GM12891 (cell line): ENCODE measurements around the gene DPEP3.
"Not testable (repeated sequence)": the region's sequence is repeated elsewhere in the genome, so short reads cannot be mapped to it uniquely, and the experiment has no call there.

Source experiments
- DNase-seq: peaks from one replicate; pipeline ENCODE4 v3.0.0; 2011; ENCODE audit warnings: low spot score; ENCODE audit not compliant: insufficient read length
- FAIRE-seq: peaks from 2 replicates; lab custom pipeline; 2011; peaks lifted over from hg19 to GRCh38; lab: Jason Lieb, UNC
- PAX5 ChIP-seq: IDR thresholded peaks from 2 replicates; pipeline ENCODE4 v1.6.1; 2011; ENCODE audit warnings: low read length, moderate library complexity, mild to moderate bottlenecking; ENCODE audit not compliant: insufficient read depth, severe bottlenecking
- POLR2A ChIP-seq: IDR thresholded peaks from 2 replicates; pipeline ENCODE4 v1.6.1; 2011; ENCODE audit warnings: low read depth, low read length, control low read depth
- POLR2AphosphoS5 ChIP-seq: IDR thresholded peaks from 2 replicates; pipeline ENCODE4 v1.6.1; 2011; ENCODE audit warnings: low read depth, low read length, control low read depth
- POU2F2 ChIP-seq: IDR thresholded peaks from 2 replicates; pipeline ENCODE4 v1.6.1; 2011; ENCODE audit warnings: low read depth, mild to moderate bottlenecking, control low read depth, low read length, moderate library complexity
- SPI1 ChIP-seq: IDR thresholded peaks from 2 replicates; pipeline ENCODE4 v1.6.1; 2011; ENCODE audit warnings: low read depth, low read length, control low read depth
- TAF1 ChIP-seq: IDR thresholded peaks from 2 replicates; pipeline ENCODE4 v1.6.1; 2011; ENCODE audit warnings: low read depth, low read length, control low read depth

DPEP3 gene

DNA sequence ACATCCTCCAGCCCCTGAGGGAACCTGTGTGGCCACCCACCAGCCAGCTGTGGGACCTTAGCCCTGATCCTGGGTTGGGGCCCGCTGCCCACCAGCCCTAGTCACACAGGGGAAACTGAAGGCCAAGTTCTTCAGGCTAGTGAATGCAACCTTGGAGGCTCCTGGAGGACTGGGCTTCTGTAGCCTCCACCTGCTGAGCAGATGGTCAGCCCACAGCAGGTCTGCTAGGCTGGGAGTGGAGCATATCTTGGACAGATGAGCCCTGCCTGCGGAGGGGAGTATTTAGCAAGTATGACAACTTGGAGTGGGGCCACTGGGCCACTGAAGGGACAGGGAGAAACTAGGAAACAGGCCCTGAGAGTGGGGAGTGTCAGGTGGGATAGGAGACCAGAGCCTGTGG, 4.1 kb downstream of the DPEP3 start:
- TF ChIP-seq SPI1, result no peak
- TF ChIP-seq TAF1, result no peak
- TF ChIP-seq POLR2A, result no peak
- no peak for TF ChIP-seq PAX5
- no peak for TF ChIP-seq POLR2AphosphoS5
- TF ChIP-seq POU2F2, result no peak
- FAIRE-seq (no peak), DNase-seq (no peak)

DNA sequence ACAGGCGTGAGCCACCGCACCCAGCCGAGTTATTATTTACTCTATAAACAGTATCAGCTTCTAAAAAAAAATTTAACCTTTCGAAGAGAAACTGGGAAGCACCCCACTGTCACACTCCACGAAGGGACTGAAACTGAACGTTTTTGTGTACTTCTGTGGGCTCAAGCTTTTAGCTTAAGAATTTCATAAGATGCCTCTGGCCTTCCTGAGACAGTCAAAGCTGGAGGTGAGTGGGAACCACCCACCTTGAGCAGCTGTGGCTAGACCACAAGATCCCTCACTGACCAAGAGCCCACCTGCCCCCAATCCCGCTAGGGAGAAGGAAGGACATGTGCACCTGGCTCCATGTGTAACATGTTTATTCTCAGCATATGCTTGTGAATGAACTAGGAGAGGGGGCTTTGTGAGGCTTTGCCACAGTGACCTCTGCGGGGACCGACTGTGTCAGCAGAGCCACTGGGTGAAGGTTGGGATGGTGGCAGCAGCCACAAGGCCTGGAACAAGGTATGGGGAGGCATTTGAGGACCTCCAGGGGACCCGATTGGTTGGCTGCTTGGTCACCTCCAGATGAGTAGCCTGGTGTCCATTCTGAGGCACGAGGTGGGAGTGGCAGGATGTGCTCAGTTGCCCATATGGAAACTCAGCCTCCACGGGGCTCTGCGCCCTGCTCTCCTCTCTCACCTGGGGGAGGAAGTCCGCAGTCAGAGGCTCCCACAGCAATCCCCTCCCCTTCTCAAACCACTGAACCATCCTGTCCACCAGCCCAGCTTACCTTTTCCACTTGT, 4.8 kb downstream of the DPEP3 start:
- no peak for DNase-seq
- TF ChIP-seq POLR2A, result no peak
- peak; percentile 28; the same call in 1 of the 2 replicates for TF ChIP-seq SPI1
- no peak for FAIRE-seq

DNA sequence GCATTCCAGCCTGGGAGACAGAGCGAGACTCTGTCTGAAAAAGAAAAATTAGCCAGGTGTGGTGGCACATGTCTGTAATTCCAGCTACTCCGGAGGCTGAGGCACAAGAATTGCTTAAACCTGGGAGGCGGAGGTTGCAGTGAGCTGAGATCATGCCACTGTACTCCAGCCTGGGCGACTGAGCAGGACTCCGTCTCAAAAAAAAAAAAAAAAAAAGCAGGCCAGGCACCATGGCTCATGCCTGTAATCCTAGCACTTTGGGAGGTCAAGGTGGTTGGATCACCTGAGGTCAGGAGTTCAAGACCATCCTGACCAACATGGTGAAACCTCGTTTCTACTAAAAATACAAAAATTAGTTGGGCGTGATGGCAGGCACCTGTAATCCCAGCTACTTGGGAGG, 8.0 kb downstream of the DPEP3 start:
- FAIRE-seq, DNase-seq: not testable (repeated sequence)

DNA sequence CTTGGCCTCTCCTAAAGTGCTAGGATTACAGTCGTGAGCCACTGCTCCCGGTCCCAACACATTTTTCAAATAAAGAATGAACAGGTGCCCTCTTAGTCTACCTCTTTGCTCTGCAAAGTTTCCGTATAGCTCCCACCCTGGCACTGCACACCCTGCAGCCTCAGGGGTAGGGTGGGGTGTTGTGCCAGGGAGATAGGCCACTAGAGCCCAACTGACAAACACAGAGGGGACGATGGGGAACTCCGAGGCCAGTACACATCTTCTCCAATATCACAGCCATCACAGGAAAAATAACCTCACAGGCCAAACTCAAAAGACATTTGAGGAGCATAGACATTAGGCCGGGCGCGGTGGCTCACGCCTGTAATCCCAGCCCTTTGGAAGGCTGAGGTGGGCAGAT, 9.2 kb downstream of the DPEP3 start:
- no peak for DNase-seq
- FAIRE-seq, result no peak

DNA sequence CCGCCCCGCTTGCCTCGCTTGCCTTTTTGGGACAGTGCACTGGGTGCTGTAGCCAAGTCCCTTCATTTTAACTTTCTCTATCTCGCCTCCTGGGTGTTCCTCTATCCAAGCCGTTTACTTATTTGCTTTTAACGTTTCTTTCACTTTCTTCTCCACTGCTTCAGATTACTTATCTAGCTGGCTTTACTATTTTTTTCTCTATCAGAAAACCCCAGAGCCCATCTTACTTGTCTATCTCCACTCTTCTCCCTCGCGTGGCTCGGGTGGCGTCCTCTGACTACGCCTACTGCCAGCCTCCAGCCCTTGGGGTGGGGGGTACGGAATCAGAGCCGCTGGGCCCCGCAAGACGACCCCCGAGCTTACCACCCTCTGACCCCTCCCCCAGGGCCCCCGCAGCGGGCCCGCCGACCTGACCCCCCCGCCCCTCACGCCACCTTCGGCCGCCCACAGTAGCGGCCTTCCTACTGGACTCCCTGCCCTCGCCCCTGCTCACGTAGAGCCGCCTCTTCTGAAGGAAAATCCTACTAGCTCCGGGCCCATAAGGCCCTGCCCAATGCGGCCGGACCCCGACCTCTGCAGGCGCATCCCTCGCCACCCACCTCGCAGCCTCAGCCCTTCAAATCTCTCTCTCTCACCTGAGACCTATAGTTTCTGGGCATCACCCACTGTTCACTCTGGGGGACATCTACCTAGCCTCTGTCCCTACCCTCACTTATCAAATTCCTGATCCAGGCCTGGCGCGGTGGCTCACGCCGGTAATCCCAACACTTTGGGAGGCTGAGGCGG, 10.9 kb downstream of the DPEP3 start:
- DNase-seq, result peak; percentile 50

More for the DNA sequence above, 9.2 kb downstream of the DPEP3 start:
- TF ChIP-seq POLR2AphosphoS5 (no peak), TAF1 (no peak), PAX5 (no peak), POLR2A (no peak), POU2F2 (no peak), SPI1 (no peak)

DNA sequence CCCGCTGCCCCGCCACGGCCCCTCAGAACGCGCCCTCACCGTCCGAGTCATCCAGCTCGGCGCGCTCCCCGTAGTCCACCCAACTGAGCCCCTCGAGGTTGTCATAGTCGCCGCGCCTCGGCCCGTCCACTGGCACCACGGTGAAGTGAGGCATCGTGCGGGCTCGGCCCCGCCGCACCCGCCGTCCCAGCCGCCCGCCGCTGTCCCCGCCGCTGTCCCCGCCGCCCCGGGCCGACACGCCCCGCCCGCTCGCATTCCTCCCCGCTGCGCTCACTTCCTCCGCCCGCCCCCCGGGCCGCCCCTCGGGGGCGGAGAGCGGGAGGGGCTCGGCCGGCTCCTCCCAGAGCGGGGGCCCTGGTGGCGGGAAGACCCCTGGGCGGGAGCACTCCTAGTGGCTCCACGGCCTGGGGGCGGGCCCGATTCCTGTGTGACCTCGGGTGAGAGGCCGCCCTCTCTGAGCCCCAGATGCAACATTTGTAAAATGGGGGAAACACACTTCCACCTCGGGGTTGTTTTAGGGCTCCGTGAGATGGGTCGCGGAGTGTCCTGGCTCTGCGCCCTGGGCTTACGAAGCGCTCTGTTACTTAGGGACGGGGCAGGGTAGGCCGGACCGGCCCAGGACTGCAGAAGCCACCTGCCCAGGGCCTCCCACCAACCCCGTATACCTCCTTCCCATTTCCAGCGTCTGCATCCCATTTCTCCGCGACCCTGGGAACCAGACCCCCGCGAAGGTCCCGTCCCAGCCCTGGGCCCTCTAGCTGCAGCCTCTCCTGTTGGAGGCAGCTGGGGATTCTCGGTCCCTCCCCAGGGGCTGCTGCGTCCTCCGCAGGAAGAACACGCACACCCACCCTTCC, 11.7 kb downstream of the DPEP3 start, which contains the start of gene SLC12A4:
Gene SLC12A4 (minus strand): TSS at position 238 of the 854 bp plus-strand sequence. CDS start 84 bp downstream, at position 154.
- DNase-seq, result peak; percentile 98

More for the DNA sequence above, 10.9 kb downstream of the DPEP3 start:
- FAIRE-seq, result no peak
- TF ChIP-seq POU2F2, result no peak
- no peak for TF ChIP-seq TAF1
- TF ChIP-seq POLR2A, result no peak
- TF ChIP-seq POLR2AphosphoS5, result no peak
- TF ChIP-seq PAX5, result no peak
- TF ChIP-seq SPI1, result no peak

DNA sequence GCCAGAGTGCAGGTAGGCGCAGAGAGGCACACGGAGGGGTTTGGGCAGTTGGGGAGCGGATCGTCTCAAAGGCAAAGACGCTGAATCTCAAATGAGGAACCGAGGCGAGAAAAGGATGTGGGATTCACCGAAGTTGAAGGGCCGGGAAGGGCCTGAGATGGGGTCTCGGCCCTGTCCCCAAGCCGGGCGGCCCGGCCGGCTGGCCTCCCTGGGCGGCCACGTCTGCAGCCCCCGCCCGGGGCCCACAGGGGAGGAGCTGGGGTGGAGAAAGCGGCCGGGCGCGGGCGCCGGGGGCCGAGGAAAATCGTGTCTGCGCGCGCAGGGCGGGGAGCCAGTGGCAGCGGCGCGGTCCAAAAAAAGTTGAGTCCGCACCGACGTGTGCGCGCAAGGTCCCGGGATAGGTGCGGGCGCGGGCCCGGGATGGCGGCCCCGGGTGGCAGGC, 12.3 kb downstream of the DPEP3 start:
- no peak for FAIRE-seq
- peak; percentile 60 for DNase-seq
- TF ChIP-seq POU2F2 (no peak), TAF1 (no peak), POLR2AphosphoS5 (no peak), PAX5 (peak; percentile 10), SPI1 (peak; percentile 71; the same call in 1 of the 2 replicates), POLR2A (no peak)

More for the DNA sequence above, 11.7 kb downstream of the DPEP3 start, which contains the start of gene SLC12A4:
- TF ChIP-seq TAF1, result no peak
- TF ChIP-seq SPI1, result peak; percentile 53; the same call in 1 of the 2 replicates
- TF ChIP-seq POU2F2, result no peak
- 0 out of 2 replicates have a peak, but pooled peaks have one; percentile 48 for TF ChIP-seq POLR2A
- no peak for TF ChIP-seq POLR2AphosphoS5
- TF ChIP-seq PAX5, result peak; percentile 32
- FAIRE-seq, result peak; percentile 84

DNA sequence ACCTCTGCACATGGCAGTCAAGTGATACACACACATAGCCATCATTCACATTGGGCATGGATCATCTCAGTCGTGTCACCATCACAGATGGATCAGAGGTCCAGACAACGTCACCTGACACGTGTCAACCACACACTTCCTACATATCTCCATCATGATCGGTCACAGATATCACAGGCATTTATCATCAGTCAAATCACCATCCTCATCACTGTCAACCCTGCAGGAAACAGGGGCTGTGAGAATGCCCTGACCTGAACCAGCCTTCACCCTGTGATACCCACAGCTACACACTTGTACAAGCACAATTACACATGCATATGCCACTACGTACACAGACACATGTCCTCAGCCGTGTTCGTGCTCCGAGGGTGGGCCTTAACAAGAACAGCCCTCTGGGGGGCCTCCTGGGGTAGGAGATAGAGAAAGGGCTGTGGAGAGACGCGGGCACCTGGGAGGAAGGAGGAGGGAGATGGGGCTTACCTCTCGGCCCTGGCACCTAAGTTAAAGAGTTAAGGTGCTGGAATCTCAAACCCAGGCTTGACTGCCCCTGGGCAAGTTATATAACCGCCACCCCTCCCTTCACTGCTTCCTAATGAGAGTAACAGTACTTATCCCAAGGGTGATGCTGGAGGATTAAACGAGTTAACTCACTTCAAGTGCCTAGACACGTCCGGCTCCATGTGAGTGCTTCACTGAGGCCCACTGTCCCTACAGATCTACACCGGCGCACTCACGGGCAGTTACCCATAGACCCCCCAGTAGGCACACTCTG, 12.9 kb downstream of the DPEP3 start:
- peak; percentile 91 for FAIRE-seq

More for the DNA sequence above, 12.9 kb downstream of the DPEP3 start:
- TF ChIP-seq TAF1, result no peak
- no peak for TF ChIP-seq PAX5
- TF ChIP-seq POLR2A, result no peak
- no peak for TF ChIP-seq POLR2AphosphoS5
- TF ChIP-seq SPI1, result no peak
- no peak for TF ChIP-seq POU2F2
- no peak for DNase-seq
